HG03139 (cell line): ENCODE data around the gene UTS2B.

ENCODE experiments used
- ATAC-seq: cut with Tn5 transposase; IDR thresholded peaks from one replicate; pipeline ENCODE4 v1.9.1; 2021; ENCODE audit not compliant: unreplicated experiment

UTS2B gene

DNA sequence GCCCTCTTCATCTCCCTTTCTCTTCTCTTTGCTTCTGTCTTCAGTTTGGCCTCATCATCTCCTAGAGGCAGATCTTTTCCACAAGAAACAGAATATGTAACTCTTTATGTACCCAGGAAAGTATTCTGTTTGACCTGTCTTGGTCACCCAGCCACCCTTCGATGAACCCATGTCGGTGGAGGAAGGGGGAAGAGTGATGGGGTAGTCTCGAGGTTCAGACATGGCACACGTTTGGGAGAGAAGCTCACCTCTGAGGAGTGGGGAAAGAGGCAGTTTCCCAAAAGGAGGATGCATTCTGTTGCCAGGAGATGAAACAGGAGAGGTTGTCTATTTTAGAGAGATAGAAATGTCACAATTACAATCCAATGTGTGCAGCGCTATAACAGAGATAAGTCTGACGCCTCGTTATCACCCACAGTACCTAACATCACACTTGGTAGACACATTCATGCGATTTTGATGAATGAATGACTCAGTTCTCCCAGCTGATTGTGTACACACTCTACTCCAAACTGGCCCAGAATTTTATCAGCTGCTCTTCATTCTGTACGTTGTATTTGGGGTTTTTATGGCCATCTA, 1.9 kb downstream of the UTS2B start:
- ATAC-seq, result no peak

DNA sequence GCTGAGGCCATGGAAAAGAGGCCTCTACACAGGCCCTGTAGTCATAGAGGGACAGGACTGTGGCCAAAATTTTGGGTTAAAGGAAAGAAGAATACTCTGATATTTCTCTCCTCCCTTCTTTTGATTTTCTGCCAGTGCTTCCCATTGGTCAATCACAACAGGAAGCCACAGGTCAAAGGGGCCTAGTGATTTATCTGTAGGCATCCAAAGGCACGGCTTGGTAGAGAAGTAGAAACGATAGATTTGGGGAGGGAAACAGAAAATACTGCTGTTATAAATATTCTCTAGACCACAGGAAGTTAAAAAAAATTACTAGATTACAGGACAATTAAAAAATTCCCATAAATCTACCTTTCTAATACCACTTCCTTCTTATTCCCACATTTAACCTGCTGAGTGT, 2.8 kb downstream of the UTS2B start:
- no peak for ATAC-seq

DNA sequence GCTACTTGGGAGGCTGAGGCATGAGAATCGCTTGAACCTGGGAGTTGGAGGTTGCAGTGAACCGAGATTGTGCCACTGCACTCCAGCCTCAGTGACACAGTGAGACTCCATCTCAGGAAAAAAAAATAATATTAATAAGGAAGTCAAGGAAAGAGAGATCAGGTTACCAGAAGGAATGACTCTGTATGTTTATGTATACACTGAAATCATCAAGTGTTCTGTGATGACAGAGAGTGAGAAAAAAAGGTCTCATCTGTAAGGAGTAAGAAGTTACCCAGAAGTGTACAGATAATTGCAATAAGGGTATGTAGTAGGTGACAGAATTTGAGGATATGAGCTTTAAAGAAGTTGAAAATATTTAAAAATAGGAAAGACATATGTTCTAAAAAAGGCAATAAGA, 5.4 kb downstream of the UTS2B start:
- ATAC-seq, result no peak

DNA sequence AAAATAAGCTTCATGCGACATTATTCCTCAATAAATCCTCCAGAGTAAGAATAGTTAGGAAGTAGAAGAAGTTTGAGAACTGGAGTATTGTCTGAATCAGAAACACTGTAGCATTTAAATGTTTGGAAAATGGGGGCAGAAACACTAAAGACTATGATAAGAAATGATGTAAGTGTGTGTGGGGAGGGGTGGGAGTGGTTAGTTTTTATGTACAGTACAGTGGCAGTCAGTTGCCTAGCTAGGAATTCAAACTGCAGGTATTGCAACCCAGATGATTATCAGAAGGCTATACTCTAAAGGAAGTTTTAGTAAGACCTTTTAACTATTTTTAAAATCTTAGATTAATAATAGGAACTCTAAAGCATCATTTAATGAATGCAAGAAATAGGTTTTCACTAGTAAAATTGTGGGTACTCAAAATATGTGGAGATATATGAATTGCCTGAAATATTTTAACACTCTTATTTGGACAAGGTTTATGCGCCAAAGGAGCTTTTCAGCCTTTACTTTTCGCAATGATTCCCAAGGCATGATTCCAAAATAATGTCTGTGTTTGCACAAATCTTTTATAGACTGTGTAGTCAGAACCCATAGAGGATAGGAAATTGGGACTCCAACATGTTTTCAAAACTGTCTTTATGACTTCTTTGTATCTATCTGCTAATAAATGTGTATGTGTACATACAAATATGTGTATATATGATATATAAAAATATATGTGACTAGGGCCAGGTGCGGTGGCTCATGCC, 9.1 kb downstream of the UTS2B start:
- ATAC-seq, result no peak

DNA sequence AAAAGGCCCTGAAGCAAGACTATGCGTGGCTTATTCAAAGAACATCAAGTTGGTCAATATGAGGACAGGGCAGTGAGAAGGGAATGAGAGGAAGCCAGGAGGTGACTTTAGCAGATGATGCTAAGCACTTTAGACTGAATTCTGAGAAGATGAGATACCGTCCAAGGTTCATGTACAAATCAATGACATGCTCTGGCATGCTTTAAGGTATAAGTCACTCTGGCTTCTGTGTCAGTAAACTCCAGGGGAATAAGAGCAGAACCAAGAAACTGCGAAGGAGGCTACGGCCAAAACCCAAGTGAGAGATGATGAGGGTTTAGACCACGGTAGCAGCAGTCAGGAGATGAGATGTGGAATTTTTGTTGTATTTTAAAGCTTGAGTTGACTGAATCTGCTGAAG, 10.0 kb downstream of the UTS2B start:
- ATAC-seq, result no peak

DNA sequence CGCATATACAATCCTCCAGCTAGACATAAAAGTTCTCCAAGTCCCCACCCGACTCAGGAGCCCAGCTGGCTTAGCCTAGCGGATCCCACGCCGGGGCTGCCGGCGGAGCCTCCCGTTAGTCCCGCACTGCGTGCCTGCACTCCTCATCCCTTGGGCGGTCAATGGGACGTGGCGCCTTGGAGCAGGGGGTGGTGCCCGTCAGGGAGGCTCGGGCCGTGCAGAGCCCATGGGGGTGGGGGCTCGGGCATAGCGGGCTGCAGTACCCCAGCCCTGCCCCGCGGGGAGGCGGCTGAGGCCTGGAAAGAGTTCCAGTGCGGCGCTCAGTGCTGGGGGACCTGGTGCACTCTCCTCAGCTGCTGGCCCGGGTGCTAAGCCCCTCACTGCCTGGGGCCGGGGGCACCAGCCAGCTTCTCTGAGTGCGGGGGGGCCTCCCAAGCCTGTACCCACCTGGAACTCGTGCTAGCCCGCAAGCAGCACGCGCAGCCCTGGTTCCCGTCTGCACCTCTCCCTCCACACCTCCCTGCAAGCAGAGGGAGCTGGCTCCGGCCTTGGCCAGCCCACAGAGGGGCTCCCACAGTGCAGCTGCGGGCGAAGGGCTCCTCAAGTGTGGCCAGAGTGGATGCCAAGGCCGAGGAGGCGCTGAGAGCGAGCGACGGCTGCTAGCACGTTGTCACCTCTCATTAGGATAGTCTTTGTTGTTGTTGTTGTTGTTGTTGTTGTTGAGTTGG, 13.3 kb downstream of the UTS2B start:
- ATAC-seq, result no peak

DNA sequence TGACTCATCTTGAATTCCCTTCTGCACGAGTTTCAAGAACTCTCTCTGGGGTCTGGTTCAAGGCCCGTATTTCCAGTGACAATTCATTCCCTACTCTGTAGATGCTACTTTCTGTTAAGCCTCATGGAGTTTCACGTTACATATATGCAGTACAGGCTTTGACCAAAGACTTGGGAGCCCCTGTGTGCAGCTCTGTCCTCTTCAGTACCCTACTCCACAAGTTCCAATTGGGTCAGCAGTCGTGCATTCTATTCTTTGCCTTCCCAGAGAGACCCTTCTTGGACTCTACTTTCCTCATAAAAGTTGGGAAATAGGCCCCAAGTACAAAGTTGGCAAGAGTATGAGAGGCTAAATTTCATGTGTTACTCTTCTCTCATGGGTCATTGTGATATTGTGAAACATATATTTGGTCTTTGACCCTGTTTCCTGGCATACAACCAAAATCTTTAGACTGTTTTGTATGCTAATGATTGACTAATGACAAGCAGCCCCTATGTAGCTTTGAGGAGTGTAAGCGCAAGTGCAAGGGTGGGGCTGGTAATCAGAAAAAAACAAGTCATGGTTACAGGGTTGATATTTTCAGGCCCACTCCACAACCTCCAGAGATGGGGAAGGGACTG, 16.1 kb downstream of the UTS2B start:
- no peak for ATAC-seq

DNA sequence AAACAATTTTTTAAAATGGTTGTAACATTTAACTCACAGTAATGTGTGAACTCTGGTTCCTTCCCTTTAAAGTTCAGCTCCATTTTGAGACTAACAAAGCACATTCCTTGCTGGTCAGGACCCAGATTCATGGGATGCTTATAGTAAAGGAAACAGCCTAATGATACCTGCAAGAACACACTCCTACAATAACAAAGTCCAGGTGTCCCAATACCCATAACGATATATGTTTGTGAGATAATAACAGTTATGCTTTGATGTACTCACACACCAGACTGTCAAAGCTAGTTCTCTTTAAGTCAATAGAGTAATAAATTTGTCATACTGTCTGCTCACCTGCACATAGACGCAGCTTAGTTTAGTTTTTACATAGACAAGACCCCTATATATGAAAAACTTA, 17.0 kb downstream of the UTS2B start:
- no peak for ATAC-seq

DNA sequence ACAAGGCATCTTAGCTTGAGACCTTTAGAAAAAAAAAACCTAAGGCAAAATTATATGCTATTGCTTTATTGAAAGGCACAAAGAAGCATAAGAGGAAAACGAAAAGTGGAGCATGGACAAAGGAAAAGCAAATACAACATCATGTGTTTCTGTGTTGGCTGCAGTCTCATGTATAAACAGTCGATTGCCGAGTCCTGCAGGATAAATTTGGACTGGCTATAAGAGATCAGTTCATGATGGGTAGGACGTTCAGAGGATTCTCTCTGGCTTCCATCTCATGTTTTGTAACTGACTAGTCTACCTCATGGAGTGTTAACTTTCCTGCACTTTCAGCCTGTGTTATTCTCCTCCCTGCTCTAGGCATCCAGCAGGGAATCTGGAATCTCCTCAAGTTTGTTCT, 23.0 kb downstream of the UTS2B start:
- no peak for ATAC-seq

DNA sequence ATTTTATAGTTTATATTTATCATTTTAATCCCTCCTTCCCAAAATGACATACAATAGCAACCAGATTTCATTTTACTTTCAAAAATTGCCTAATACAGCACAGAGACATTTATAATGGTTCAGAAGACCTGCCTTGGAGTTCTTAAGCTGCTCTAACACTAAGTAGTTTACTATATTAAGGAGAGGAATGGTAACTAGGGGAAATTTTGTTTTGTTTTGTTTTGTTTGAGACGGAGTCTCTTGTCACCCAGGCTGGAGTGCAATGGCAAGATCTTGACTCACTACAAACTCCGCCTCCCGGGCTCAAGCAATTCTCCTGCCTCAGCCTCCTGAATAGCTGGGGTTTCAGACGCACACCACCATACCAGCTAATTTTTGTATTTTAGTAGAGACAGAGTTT, 23.9 kb downstream of the UTS2B start:
- ATAC-seq, result no peak

DNA sequence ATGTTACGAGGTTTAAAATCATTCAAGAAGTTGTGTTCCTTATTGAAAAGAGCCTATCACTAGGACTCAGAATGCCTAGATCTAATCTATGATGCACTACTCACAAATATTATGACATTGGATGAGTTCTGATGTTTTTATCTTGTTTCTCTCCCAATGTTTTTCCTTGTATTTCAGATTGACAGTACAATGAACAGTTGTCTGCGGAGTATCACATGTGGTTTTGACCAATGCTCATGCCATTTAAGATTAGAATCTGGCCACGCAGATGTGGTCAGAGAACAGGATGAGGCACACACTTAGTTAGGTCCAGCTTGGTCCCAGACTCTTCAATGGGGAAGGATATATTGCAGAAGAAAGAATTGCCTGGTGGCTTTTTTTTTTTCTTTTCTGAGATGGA, 26.7 kb downstream of the UTS2B start:
- no peak for ATAC-seq

DNA sequence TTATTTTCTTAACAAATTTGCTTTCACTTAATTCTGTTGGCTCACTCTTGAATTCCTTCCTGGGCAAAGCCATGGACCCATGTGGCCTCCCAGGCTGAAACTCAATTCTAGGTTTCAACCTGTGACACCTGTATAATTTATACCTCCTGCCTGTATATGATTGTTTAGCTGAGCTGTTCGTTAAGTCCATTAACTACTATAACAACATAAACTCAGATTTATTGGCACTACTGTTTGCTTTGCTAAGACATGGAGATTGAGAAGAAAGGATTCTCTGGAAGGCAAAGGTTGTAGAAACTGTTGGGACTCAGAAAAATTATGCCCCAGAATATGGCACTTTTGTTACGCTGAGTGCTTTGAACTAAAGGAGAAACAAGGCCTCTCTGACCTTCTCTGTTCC, 27.9 kb downstream of the UTS2B start:
- no peak for ATAC-seq

DNA sequence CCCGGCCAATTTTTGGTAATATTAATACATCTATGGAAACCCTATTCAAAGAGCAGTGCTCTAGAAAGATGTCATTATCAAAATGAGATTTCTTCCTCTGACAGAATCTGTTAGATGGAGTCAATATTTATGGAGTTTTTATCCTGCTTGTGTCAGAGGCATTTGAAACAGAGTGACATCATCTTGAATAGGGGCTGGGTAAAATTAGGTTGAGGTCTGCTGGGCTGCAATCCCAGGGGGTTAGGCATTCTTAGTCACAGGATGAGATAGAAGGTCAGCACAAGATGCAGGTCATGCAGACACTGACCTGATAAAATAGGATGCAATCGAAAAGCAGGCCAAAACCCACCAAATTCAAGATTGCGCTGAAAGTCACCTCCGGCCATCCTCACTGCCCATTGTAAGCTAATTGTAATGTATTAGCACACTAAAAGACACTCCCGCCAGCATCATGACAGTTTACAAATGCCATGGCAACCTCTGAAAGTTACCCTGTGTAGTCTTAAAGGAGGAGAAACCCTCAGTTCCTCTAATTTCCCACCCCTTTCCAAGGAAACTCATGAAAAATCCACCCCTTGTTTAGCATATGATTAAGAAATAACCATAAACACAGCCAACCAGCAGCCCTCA, 28.4 kb downstream of the UTS2B start:
- ATAC-seq, result no peak

DNA sequence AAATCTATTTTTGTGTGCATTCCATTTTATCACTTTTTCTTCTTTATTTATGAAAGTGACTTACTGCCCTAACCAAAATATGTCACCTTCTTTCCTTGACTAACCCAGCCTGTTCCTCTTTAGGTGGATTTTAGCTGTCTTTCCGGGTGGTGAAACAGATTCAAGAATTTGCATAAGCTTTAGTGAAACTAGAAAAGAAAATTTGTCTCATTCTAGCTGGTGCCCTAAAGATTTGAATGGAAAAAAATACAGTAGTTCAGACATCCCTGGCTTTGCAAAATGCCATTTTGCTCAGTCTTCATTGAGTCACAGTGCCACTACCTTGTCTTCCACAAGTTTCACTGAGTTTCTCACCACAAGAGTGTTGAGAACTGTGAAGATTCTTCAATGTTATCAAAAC, 29.3 kb downstream of the UTS2B start:
- ATAC-seq, result peak; percentile 60

DNA sequence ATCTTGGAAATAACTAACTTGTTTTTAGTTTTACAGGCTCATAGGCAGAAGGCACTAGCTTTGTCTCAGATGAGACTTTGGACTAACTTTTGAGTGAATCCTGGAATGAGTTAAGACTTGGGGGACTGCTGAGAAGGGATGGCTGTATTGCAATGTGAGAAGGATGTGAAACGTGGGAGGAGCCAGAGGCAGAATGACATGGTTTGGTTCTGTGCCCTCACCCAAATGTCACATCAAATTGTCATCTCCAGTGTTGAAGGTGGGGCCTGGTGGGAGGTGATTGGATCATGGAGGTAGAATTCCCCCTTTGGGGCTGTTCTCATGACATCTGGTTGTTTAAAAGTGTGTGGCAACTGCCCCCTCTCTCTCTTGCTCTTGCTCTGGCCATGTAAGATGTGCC, 29.9 kb downstream of the UTS2B start:
- ATAC-seq, result no peak

DNA sequence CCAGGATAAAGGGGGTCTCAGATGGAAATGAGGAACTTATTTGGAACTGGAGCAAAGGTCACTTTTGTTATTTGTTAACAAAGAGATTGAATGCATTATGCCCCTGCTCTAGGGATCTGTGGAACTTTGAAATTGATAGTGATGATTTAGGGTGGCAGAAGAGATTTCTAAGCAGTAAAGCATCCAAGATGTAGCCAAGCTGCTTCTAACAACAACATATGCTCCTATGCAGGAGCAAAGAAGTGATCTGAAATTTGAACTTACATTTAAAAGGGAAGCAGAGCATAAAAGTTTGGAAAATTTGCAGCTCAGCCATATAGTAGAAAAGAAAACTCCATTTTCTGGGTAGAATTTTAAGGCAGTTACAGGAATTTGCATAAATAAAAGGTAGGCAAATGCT, 31.5 kb downstream of the UTS2B start:
- no peak for ATAC-seq

DNA sequence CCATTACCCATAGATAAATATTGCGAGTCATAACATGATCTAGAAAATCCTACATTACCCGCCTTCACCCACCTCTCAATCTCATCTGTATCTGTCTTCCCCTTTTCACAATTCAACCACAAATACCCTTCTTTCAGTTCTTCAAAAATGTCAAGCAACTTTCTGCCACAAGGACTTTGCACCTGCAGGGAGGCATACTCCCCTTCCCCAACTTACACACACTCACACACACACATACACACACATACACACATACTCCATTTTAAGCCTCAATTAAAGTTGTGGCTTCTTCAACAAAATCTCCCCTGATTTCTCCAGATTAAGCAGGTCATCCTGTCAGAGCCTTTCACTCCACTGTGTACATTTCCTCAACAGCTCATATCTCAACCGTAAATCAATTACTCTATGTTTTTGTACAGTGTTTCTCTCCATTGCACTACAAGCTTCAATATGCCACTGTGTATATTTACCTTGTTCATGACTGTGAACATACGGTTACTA, 34.2 kb downstream of the UTS2B start:
- peak; percentile 86 for ATAC-seq

DNA sequence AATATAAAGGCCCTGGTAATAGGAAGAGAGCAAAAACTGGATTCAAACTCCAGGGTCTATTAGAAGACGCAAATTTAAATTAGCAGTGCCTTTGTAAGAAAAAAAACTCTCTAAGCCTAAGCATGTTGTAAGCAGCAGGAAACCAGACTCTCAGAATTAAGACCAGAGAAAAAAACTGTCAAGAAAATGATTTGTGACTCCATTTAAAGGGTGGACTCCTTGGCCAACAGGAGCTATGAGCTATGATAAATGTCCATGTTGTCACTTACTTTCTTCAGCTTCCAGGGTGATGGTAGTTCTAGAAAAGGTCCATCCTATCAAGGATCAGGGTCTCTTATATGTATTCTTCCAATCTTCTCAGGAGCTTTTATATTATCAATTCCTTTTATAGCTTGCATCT, 36.0 kb downstream of the UTS2B start:
- no peak for ATAC-seq

DNA sequence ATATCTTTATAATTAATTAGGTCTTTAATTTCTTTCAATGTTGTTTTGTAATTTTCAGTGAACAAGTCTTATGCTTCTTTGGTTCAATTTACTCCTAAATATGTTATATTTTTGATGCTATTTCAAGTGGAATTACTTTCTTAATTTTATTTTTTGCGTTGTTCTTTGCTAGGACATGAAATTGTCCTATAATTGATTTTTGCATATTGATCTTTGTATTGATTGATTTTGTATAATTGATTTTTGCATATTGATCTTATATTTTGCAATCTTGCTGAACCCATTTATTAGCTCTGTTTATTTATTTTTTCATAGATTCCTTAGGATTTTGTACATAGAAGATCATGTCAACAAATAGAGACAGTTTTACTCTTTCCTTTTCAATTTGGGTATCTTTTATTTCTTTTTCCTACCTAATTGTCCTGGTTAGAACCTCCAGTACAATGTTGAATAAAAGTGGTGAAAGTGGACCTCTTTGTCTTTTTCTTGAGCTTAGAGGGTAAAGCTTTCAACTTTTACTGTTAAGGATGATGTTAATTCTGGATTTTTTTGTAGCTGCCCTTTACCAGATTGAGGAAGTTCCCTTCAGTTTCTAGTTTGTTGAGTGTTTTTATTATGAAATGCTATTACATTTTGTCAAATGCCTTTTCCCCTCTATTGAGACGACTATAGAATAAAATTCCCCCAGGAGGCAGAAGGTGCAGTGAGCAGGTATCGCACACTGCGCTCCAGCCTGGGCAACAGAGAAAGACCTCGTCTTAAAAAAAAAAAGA, 37.9 kb downstream of the UTS2B start:
- ATAC-seq, result no peak

DNA sequence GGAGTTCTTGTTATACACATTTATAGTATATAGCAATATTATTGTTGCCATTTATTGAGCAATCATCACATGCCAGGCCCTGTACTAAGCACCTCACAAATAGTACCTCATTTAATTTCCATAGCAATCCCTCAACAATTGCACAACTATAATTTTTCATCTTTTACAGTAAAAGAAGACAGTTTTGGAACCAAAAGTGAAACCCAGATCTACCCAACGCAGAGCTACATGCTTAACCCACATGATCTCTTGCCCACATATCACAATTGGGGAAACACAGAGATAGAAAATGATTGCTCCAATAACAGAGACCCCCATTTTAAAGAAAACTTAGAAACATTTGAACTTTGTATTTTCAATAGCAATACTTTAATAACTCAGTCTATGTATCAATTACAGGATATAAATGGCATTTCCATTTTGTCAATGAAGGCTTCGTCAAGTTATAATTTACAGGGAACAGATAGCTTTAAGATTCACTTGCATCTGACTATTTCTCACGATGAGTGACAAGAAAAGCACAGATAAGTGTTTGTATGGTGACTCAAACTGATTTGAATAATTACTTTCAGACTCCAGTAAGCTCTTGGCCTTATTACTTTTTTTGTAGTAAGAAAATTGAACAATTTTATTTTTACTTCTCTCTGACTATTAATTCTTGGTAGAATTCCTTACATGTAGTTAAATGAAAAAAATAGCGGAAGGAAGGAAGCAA, 39.9 kb downstream of the UTS2B start:
- ATAC-seq, result peak; percentile 73
